Smooth muscle cell (in vitro differentiated cells): ENCODE measurements around the gene HS6ST3. TPM values are rescaled to one million over a fixed set of nuclear protein-coding genes. Genes with fewer than 3 reads are reported as not detected.

Experiments used
- DNase-seq: peaks from one replicate; lab custom pipeline; 2025; ENCODE audit not compliant: unreplicated experiment; lab: John Stamatoyannopoulos, UW
- H2AFZ ChIP-seq: fragments of 200-600 bp; sonication (generic); 2 replicates; pipeline ENCODE4 v1.6.0; 2016; ENCODE audit warnings: antibody characterized with exemption, low read depth, mild to moderate bottlenecking
- H3F3A ChIP-seq: fragments of 200-600 bp; sonication (generic); 2 replicates; pipeline ENCODE4 v1.6.0; 2017; ENCODE audit warnings: antibody characterized with exemption, low read depth
- H3K27ac ChIP-seq: fragments of 200-600 bp; sonication (generic); 2 replicates; pipeline ENCODE4 v1.5.1; 2016; ENCODE audit warnings: low read depth, mild to moderate bottlenecking
- H3K27me3 ChIP-seq: fragments of 200-600 bp; sonication (generic); 2 replicates; pipeline ENCODE4 v1.6.1; 2016; ENCODE audit warnings: low read depth, mild to moderate bottlenecking
- H3K36me3 ChIP-seq: fragments of 200-600 bp; sonication (generic); 2 replicates; pipeline ENCODE4 v1.5.1; 2016; ENCODE audit warnings: low read depth
- H3K4me1 ChIP-seq: fragments of 200-600 bp; sonication (generic); 2 replicates; pipeline ENCODE4 v1.5.1; 2016; ENCODE audit warnings: low read depth
- H3K4me2 ChIP-seq: fragments of 200-600 bp; sonication (generic); 2 replicates; pipeline ENCODE4 v1.6.0; 2016; ENCODE audit warnings: mild to moderate bottlenecking
- H3K4me3 ChIP-seq: fragments of 200-600 bp; sonication (generic); 2 replicates; pipeline ENCODE4 v1.5.1; 2016; ENCODE audit warnings: mild to moderate bottlenecking
- H3K79me2 ChIP-seq: fragments of 200-600 bp; sonication (generic); 2 replicates; pipeline ENCODE4 v1.6.0; 2016; ENCODE audit warnings: low read depth, mild to moderate bottlenecking
- H3K9ac ChIP-seq: fragments of 200-600 bp; sonication (generic); 2 replicates; pipeline ENCODE4 v1.6.0; 2016; ENCODE audit warnings: low read depth
- H3K9me3 ChIP-seq: fragments of 200-600 bp; sonication (generic); replicated peaks from 2 replicates; pipeline ENCODE4 v1.5.1; 2016; ENCODE audit warnings: low read depth
- H4K20me1 ChIP-seq: fragments of 200-600 bp; sonication (generic); 2 replicates; pipeline ENCODE4 v1.6.0; 2016; ENCODE audit warnings: low read depth
- CTCF ChIP-seq: fragments of 200-600 bp; sonication (generic); IDR thresholded peaks from 2 replicates; pipeline ENCODE4 v1.5.1; 2017; ENCODE audit warnings: borderline replicate concordance, mild to moderate bottlenecking, antibody characterized with exemption; ENCODE audit not compliant: insufficient read depth, poor library complexity, severe bottlenecking
- WGBS: methylation state at CpG from one replicate; pipeline ENCODE4 v1.1.7; 2016; ENCODE audit warnings: low lambda C conversion rate; 5-methylcytosine and 5-hydroxymethylcytosine counted together
- polyA plus RNA-seq: library from polyadenylated mRNA; unstranded; fragments of >200 nt; fragmentation: Nextera tagmentation; extraction: Ambion mirVana; gene quantifications from 2 replicates; pipeline ENCODE4 v1.2.1, GENCODE V29; 2016
- total RNA-seq: library from RNA; depleted of rRNA; stranded (reverse); fragments of >200 nt; gene quantifications from 2 replicates; pipeline ENCODE4 v1.2.3, GENCODE V29; 2014

The HS6ST3 gene
- total and polyA plus RNA-seq, 2 experiments from 2014 or later: 0.09 TPM; not detected in 1

- no peak for DNase-seq
- no peak overlapping the region for H3K4me3 ChIP-seq
- no peaks in the 10 kb centered on the region for H3F3A ChIP-seq
- no peak overlapping the region for H3K9ac ChIP-seq
- no peak overlapping the region for H2AFZ ChIP-seq
- no peak overlapping the region for H3K4me2 ChIP-seq
- no peaks in the 10 kb centered on the region for H3K79me2 ChIP-seq
- no peaks in the 10 kb centered on the region for H3K9me3 ChIP-seq
- H3K4me1 ChIP-seq: no peaks in the 10 kb centered on the region
- H3K36me3 ChIP-seq: no peaks in the 10 kb centered on the region
- no peaks in the 10 kb centered on the region for H3K27me3 ChIP-seq
- no peak for TF ChIP-seq CTCF
- H3K27ac ChIP-seq: no peak overlapping the region
- no peaks in the 10 kb centered on the region for H4K20me1 ChIP-seq
These were observed 582.1 kb downstream of the HS6ST3 start for GRCh38 chr13:96672016-96672415.

GRCh38 chr13:96673825-96674224, 583.9 kb downstream of the HS6ST3 start:
- Histone ChIP-seq H3F3A (no peaks in the 10 kb centered on the region), H3K27me3 (no peaks in the 10 kb centered on the region), H3K4me3 (no peak overlapping the region), H2AFZ (no peak overlapping the region), H3K4me1 (no peaks in the 10 kb centered on the region), H4K20me1 (no peaks in the 10 kb centered on the region), H3K9me3 (no peaks in the 10 kb centered on the region), H3K79me2 (no peaks in the 10 kb centered on the region), H3K36me3 (no peaks in the 10 kb centered on the region), H3K4me2 (no peak overlapping the region), H3K27ac (no peak overlapping the region), H3K9ac (no peak overlapping the region)
- no peak for TF ChIP-seq CTCF
- WGBS: 78% methylated on average over 3 of the region's 3 CpGs
- DNase-seq: no peak

GRCh38 chr13:96677029-96677428, 587.1 kb downstream of the HS6ST3 start:
- H3K9me3 ChIP-seq: no peaks in the 10 kb centered on the region
- no peak overlapping the region for H3K27ac ChIP-seq
- H3K4me1 ChIP-seq: no peaks in the 10 kb centered on the region
- H3K79me2 ChIP-seq: no peaks in the 10 kb centered on the region
- DNase-seq: no peak
- no peak overlapping the region for H2AFZ ChIP-seq
- no peak overlapping the region for H3K4me2 ChIP-seq
- TF ChIP-seq CTCF: no peak
- no peaks in the 10 kb centered on the region for H3K36me3 ChIP-seq
- H3K27me3 ChIP-seq: no peaks in the 10 kb centered on the region
- no peak overlapping the region for H3K4me3 ChIP-seq
- no peaks in the 10 kb centered on the region for H3F3A ChIP-seq
- H4K20me1 ChIP-seq: no peaks in the 10 kb centered on the region
- no peak overlapping the region for H3K9ac ChIP-seq

- H3K79me2 ChIP-seq: no peaks in the 10 kb centered on the region
- H3F3A ChIP-seq: no peaks in the 10 kb centered on the region
- TF ChIP-seq CTCF: no peak
- H3K9ac ChIP-seq: no peak overlapping the region
- no peaks in the 10 kb centered on the region for H3K36me3 ChIP-seq
- no peak overlapping the region for H3K4me3 ChIP-seq
- 73% methylated on average over 2 of the region's 2 CpGs for WGBS
- H3K27me3 ChIP-seq: no peaks in the 10 kb centered on the region
- H3K4me2 ChIP-seq: no peak overlapping the region
- H2AFZ ChIP-seq: no peak overlapping the region
- H3K4me1 ChIP-seq: no peaks in the 10 kb centered on the region
- no peak for DNase-seq
- H4K20me1 ChIP-seq: no peaks in the 10 kb centered on the region
- H3K27ac ChIP-seq: no peak overlapping the region
- no peaks in the 10 kb centered on the region for H3K9me3 ChIP-seq
These were observed 588.9 kb downstream of the HS6ST3 start for GRCh38 chr13:96678801-96679200.
